HFF-Myc (cell line): Measurements from ENCODE around the gene RBMXL3.
A peak's percentile ranks its signal among the peaks of the same experiment; 100 is the strongest.
"Not testable (repeated sequence)": the region's sequence is repeated elsewhere in the genome, so short reads cannot be mapped to it uniquely, and the experiment has no call there.

ENCODE experiments used
- DNase-seq: peaks from one replicate; pipeline ENCODE4 v3.0.0-alpha.2; 2011; ENCODE audit warnings: low read depth; ENCODE audit errors: extremely low read depth
- H3K4me3 ChIP-seq: replicated peaks from 2 replicates; pipeline ENCODE4 v1.5.1; 2011; ENCODE audit warnings: low read depth, mild to moderate bottlenecking, control low read depth, low read length
- TF ChIP-seq, protein P1 (sequence below): IDR thresholded peaks from 2 replicates; pipeline ENCODE4 v1.5.1; 2012; ENCODE audit warnings: mild to moderate bottlenecking, low read depth, low read length, control low read depth; ENCODE audit errors: missing control alignments

RBMXL3 gene

DNA sequence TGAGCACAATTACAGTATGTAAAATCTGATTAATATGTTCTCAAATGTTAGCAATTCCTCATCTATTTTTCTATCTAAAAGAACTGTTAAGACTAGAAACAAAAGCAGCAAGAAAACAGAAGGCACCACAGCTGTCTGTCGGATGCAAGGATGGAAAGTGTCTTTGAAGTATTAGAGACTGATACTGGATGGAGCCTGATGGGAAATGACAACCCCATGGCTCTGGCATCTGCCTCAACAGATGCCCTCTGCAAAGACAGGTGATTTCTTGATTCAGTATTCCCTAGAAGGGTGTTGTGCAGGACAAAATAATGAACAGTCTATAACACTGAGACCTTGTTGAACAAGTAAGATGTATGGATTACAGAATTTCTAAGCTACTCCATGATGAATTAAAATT is 24.9 kb downstream of the RBMXL3 start:
- TF ChIP-seq, protein P1, sequence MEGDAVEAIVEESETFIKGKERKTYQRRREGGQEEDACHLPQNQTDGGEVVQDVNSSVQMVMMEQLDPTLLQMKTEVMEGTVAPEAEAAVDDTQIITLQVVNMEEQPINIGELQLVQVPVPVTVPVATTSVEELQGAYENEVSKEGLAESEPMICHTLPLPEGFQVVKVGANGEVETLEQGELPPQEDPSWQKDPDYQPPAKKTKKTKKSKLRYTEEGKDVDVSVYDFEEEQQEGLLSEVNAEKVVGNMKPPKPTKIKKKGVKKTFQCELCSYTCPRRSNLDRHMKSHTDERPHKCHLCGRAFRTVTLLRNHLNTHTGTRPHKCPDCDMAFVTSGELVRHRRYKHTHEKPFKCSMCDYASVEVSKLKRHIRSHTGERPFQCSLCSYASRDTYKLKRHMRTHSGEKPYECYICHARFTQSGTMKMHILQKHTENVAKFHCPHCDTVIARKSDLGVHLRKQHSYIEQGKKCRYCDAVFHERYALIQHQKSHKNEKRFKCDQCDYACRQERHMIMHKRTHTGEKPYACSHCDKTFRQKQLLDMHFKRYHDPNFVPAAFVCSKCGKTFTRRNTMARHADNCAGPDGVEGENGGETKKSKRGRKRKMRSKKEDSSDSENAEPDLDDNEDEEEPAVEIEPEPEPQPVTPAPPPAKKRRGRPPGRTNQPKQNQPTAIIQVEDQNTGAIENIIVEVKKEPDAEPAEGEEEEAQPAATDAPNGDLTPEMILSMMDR: no peak
- H3K4me3 ChIP-seq: no peak overlapping the region
- no peak for DNase-seq

DNA sequence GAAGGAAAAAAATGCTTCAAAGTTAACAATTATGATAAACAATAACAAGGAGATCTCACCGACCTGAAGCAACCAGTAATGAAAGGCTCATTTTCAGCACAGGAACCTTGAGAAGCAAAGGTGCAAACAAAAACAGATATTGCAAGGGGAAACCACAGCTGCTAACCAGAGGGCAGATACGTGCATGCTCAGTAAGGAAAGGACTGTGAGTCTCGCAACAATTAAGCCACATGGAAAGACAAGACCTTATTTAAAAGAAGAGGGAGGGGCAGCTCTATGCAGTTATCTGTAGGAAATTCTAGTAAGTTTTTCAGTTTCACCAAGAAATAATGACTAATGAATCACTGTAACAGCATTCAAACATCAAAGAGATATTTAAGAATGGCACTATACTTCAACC is 25.4 kb downstream of the RBMXL3 start:
- H3K4me3 ChIP-seq: no peak overlapping the region
- TF ChIP-seq, protein P1: no peak
- DNase-seq: no peak

DNA sequence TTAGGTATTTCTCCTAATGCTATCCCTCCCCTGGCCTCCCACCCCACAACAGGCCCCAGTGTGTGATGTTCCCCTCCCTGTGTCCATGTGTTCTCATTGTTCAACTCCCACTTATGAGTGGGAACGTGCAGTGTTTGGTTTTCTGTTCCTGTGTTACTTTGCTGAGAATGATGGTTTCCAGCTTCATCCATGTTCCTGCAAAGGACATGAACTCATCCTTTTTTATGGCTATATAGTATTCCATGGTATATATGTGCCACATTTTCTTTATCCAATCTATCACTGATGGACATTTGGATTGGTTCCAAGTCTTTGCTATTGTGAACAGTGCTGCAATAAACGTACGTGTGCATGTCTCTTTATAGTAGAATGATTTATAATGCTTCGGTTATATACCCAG is 28.1 kb downstream of the RBMXL3 start:
- not testable (repeated sequence) for H3K4me3 ChIP-seq, DNase-seq

DNA sequence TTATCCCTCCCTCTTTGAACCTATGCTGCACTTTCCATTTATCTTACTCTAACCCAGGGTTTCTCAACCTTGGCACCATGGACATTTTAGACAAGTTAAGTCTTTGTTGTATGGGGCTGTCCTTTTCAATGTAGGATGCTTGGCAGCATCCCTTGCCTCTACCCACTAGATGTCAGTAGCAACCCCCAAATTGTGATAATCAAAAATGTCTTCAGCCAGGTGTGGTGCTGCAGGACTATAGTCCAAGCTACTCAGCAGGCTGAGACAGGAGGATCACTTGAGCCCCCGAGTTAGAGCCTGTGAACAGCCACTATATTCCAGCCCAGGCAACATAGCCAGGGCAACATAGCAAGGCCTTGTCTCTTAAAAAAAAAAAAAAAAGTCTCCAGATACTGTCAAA is 37.7 kb downstream of the RBMXL3 start:
- TF ChIP-seq, protein P1: peak; percentile 37
- DNase-seq: no peak
- no peak overlapping the region for H3K4me3 ChIP-seq

DNA sequence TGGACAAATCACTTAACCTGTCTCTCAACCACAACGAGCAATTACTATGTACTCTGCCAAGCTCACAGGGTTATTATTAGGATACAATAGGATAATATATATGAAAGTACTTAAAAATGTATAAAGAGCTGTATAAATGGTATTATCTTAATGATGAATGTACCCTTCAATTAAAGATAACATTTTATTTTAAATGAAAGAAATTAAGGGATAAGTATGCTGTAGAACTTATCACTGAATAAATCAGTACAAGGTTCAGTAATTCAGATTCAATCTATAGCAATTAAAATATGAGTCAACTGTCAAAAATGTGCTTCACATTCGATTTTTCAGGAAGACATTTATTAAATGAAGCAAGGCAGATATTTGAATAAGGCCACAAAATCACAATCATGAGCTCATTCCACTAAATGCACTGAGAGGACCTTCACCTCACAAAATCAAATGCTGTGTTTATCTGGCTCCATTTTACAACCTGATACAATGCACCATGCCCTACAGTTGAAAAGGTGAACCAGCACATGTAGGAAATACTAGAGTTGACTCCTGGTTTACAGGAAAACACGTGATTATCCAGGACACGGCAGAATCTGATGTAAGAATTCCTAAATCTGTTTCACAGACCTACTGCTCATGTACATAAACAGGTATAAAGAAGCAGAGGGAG is 40.3 kb downstream of the RBMXL3 start:
- DNase-seq: no peak
- H3K4me3 ChIP-seq: no peak overlapping the region
- TF ChIP-seq, protein P1: no peak

DNA sequence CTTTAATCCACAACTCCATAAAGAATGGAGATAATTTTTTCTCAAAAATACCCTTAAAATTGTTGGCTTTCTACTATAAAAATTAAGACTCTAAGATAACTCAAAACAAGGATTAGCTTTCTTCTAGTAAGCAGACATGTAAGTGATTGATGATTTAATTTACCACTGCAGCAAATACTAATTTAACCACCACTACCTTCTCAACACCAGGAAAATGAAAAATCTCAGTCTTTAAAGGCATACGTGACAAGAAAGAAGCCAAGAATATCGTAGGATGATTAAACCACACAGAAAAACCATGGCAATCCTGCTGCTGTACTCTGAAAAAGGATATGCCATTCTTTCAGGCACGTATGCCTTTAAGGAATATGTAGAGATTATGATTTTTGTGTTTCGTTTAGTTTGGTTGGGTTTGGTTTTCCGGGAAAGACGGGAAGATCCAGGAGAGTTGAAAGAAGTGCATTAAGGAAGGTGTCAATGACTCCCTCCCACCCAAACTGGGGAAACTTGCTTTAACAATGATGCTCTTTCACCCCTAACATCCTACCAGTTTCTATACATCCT is 43.8 kb downstream of the RBMXL3 start:
- DNase-seq: no peak
- peak overlapping the region; percentile 59 for H3K4me3 ChIP-seq
- TF ChIP-seq, protein P1: no peak

DNA sequence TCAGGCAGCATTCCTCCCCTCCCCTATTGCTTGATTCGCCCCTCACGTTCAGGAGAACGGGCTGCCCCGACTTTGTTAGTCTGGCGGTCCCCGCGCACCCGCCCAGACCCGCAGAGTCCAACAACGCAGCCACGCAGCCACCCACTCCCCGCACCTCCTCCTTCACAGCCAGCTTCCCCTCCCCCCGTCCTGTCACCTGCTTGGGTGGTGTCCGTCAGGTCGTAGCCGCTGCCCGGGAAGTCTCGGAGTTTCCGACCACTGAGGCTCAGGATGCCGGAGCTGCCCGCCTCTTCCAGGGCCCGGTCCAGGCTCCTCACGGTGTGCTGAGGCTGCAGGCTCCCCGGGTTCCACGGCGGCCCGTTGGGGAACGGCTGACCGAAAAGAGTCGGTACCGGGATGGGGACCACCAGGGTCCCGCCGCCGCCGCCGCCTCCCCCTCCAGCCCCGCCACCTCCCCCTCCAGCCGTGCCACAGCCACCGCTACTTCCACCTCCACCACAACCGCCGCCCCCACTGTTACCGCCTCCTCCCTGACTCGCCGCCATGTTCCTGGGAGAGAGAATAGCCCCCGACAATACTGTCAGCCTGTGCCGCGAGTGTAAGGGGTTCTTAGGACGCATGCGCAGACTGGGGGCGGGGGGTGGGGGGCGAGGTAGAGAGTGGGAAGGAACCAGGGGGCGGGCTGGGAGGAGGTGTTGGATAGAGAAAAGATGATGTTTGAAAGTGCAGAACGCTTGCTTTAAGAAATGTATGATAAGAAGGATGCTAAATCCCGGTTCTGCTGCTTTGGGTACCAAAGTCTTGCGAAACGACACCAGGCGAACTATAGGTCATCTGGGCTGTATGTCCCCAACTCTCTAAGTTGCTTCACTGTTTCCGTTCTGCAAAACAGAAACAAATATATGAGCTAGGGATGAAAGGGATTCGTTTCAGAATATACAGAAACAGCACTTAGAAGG is 44.6 kb downstream of the RBMXL3 start, which contains the start of gene LRCH2:
Gene LRCH2 (minus strand): TSS at position 600 of the 959 bp plus-strand sequence. CDS start 55 bp downstream, at position 545.
- TF ChIP-seq, protein P1: no peak
- no peak for DNase-seq
- peak within 1 kb of the TSS; percentile 59 for H3K4me3 ChIP-seq
